ENCODE data around the gene HAND2.

- TF ChIP-seq CTCF (IDR thresholded peaks at IDR 0.05) (no peak), POLR2A (IDR thresholded peaks at IDR 0.05) (no peak), POLR2AphosphoS5 (IDR thresholded peaks at IDR 0.05; ENCODE audit: insufficient read depth in 1 of 2, low read depth in 1 of 2) (no peak)
Observed at GRCh38 chr4:173518425-173519102, 11.5 kb downstream of the HAND2 start.

Measured in vagina (tissue), 2 donors.